Esophagus muscularis mucosa (tissue), 4 donors: ENCODE data around the gene PAQR5.

Experiments
- CTCF ChIP-seq, 3 experiments: fragments of 200-600 bp in 2 of 3; fragments of 450-650 bp in 1 of 3; sonication (generic) in 2 of 3; IDR thresholded peaks; one replicate each; pipeline ENCODE4 v1.5.1; 2017 to 2019; ENCODE audit warnings: antibody characterized with exemption in 3 of 3, mild to moderate bottlenecking in 2 of 3, moderate library complexity in 1 of 3
- EP300 ChIP-seq: sonication (generic); formaldehyde crosslinking; IDR thresholded peaks from one replicate; pipeline ENCODE4 v1.6.1; 2017; ENCODE audit warnings: antibody characterized with exemption
- POLR2A ChIP-seq: fragments of 450-650 bp; IDR thresholded peaks from one replicate; pipeline ENCODE4 v1.6.1; 2017; ENCODE audit warnings: antibody characterized with exemption, moderate library complexity, mild to moderate bottlenecking, low read depth
- POLR2AphosphoS5 ChIP-seq, 2 donors: sonication (generic); formaldehyde crosslinking; IDR thresholded peaks; one replicate each; pipeline ENCODE4 v1.6.1; 2017; ENCODE audit warnings: antibody characterized with exemption in 2 of 2

- no peak for TF ChIP-seq CTCF (IDR thresholded peaks at IDR 0.05)
- no peak for TF ChIP-seq POLR2AphosphoS5 (IDR thresholded peaks at IDR 0.05)
- no peak for TF ChIP-seq POLR2A
- TF ChIP-seq EP300 = no peak
Observed at GRCh38 chr15:69369631-69370030, 70.9 kb downstream of the PAQR5 start.
